Endothelial cell (in vitro differentiated cells): ENCODE results near the gene PLAGL1. TPM values are rescaled to one million over a fixed set of nuclear protein-coding genes. Genes with fewer than 3 reads are reported as not detected.
A peak's percentile ranks its signal among the peaks of the same experiment; 100 is the strongest.

Experiments
- DNase-seq: peaks from one replicate; pipeline ENCODE4 v3.0.0; 2021; ENCODE audit warnings: low spot score
- H3K27ac Mint-ChIP-seq: one replicate; pipeline ENCODE4 v1.8.0; 2021; ENCODE audit warnings: mixed read lengths, inconsistent platforms; ENCODE audit not compliant: unreplicated experiment
- H3K27me3 Mint-ChIP-seq: one replicate; pipeline ENCODE4 v1.8.0; 2021; ENCODE audit warnings: mild to moderate bottlenecking, moderate library complexity, mixed read lengths, inconsistent platforms; ENCODE audit not compliant: unreplicated experiment
- H3K36me3 Mint-ChIP-seq: one replicate; pipeline ENCODE4 v1.8.0; 2021; ENCODE audit warnings: mild to moderate bottlenecking, low read depth, mixed read lengths, inconsistent platforms; ENCODE audit not compliant: unreplicated experiment
- H3K4me1 Mint-ChIP-seq: one replicate; pipeline ENCODE4 v1.8.0; 2021; ENCODE audit warnings: mild to moderate bottlenecking, mixed read lengths, inconsistent platforms; ENCODE audit not compliant: unreplicated experiment
- H3K4me3 Mint-ChIP-seq: one replicate; pipeline ENCODE4 v1.8.0; 2021; ENCODE audit warnings: mild to moderate bottlenecking, mixed read lengths, inconsistent platforms; ENCODE audit not compliant: unreplicated experiment
- H3K9me3 Mint-ChIP-seq: one replicate; pipeline ENCODE4 v1.8.0; 2021; ENCODE audit warnings: mixed read lengths, inconsistent platforms; ENCODE audit not compliant: unreplicated experiment
- total RNA-seq: library from RNA; stranded (reverse); fragmentation: NEBNext Ultra II Directional; extraction: Animal tissue kit (Norgen Biotek cat#: 25700); gene quantifications from one replicate; pipeline ENCODE4 v1.2.1, GENCODE V29; 2021; ENCODE audit not compliant: unreplicated experiment
- TF ChIP-seq, protein P1 (sequence below): fragments of 200-600 bp; sonication (generic); IDR thresholded peaks from one replicate; pipeline ENCODE4 v1.5.0; 2021; ENCODE audit warnings: antibody characterized with exemption; ENCODE audit not compliant: unreplicated experiment

Gene PLAGL1
- total RNA-seq, 1 donor from 2014 or later: 294 TPM

DNA sequence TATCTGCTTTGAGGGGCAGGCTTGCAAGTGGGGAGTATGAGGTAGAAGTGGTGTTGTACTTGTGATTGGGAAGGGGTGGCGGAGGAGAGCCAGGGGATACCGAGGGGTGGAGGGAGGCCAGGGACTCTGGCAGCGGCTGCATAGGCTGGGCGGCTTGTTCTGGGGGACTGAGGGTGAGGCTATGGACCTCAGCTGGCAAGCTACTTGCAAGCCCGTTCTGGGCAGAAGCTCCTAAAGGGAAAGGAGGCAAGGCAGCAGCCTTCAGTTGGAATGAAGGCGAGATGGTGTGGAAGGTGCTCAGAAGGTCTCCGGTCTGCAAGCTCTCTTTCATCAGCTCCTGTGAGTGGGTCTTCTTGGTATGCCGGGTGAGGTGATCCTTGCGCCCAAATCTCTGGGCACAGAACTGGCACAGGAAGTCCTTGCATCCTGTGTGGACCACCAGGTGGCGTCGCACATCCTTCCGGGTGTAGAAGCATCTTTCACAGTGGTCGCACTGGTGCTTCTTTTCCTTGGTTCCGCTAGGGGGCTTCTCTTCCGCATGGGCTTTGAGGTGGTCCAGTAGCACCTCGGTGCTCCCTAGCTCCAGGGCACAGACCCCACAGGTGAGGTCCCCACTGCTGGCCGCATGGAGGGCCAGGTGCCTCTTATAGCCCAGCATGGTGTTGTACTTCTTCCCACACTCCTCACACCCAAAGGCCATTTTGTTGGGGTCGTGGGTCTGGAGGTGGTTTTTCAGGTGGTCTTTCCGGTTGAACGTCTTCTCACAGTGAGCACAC is 66.0 kb downstream of the PLAGL1 start:
- peak; percentile 36 for DNase-seq
- TF ChIP-seq, protein P1, sequence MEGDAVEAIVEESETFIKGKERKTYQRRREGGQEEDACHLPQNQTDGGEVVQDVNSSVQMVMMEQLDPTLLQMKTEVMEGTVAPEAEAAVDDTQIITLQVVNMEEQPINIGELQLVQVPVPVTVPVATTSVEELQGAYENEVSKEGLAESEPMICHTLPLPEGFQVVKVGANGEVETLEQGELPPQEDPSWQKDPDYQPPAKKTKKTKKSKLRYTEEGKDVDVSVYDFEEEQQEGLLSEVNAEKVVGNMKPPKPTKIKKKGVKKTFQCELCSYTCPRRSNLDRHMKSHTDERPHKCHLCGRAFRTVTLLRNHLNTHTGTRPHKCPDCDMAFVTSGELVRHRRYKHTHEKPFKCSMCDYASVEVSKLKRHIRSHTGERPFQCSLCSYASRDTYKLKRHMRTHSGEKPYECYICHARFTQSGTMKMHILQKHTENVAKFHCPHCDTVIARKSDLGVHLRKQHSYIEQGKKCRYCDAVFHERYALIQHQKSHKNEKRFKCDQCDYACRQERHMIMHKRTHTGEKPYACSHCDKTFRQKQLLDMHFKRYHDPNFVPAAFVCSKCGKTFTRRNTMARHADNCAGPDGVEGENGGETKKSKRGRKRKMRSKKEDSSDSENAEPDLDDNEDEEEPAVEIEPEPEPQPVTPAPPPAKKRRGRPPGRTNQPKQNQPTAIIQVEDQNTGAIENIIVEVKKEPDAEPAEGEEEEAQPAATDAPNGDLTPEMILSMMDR: peak; percentile 79
- Mint-ChIP-seq H3K9me3 (peaks cover 4% of the 10 kb centered on the region), H3K27ac (peak overlapping the region; percentile 61), H3K4me3 (peak overlapping the region; percentile 57), H3K36me3 (peaks cover 28% of the 10 kb centered on the region), H3K4me1 (peaks cover 30% of the 10 kb centered on the region), H3K27me3 (peaks cover 13% of the 10 kb centered on the region)

DNA sequence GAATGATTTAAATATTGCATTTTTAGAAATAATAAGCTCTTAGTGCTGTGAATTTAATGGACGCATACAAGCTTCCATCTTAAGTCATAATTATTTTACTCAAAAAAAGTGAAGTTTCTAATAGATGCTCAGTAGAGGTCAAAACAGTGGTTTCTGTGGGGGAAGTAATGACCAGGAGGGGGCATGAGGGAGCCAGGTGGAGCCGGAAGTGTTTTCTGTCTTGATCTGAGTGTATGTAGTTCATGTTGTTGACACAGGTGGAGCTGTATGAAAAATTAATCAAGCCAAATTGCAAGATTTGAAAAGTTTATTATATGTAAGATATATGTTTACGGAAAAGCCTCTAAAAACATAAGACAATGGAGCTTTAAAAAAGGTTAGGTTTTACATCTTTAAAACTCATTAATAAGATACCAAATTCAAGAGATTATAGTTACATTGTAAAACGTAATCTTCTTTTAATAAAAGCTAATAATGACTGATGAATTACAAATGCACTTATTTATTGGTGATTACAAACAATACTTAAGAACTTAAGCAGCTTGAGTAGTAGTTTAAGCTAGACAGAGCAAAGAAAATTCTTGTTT is 68.0 kb downstream of the PLAGL1 start:
- Mint-ChIP-seq H3K4me1 (peaks cover 30% of the 10 kb centered on the region), H3K9me3 (no peaks in the 10 kb centered on the region), H3K36me3 (peaks cover 17% of the 10 kb centered on the region), H3K27me3 (peaks cover 6% of the 10 kb centered on the region), H3K4me3 (no peak overlapping the region), H3K27ac (peak overlapping the region; percentile 67)
- TF ChIP-seq, protein P1: peak; percentile 87
- peak; percentile 40 for DNase-seq

DNA sequence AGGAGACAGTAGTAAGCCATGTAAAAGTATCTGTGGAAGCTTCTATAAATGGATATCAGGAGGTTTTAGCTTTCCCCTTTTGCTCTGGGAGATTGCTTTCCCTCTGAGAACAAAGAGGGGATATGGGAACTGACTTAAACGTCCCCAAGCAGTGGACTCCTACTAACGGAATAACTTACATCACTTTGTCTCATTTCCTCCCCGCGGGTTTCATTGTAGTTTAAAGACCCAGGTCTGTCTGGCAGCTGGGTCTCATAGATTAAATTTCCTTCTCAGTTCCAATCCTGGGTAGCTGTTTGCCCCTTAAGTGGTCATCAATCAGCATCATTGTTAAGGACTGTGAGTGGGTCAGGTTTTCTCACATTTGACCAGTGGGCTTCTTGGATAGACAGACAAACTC is 68.7 kb downstream of the PLAGL1 start:
- Mint-ChIP-seq H3K36me3 (peaks cover 17% of the 10 kb centered on the region), H3K27ac (peak overlapping the region; percentile 97), H3K4me3 (no peak overlapping the region), H3K27me3 (peaks cover 5% of the 10 kb centered on the region), H3K9me3 (no peaks in the 10 kb centered on the region), H3K4me1 (peaks cover 26% of the 10 kb centered on the region)
- TF ChIP-seq, protein P1: no peak
- no peak for DNase-seq

DNA sequence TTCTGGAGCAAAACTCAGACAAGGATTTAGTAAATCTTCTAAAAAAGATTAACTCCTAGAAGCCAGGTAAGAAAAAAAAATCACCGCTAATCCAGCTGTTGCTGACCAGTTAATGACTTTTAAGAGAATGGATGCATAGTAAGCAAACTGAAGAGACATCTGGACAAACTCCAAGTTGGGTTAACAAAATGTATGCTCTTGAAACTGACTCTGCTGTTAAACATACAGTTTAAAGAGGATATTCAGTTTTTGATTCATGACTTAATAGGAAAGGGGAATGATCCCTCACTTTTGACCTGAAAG is 70.4 kb downstream of the PLAGL1 start:
- H3K4me3 Mint-ChIP-seq: no peak overlapping the region
- no peak overlapping the region for H3K27ac Mint-ChIP-seq
- peaks cover 4% of the 10 kb centered on the region for H3K27me3 Mint-ChIP-seq
- no peaks in the 10 kb centered on the region for H3K9me3 Mint-ChIP-seq
- peaks cover 17% of the 10 kb centered on the region for H3K36me3 Mint-ChIP-seq
- peaks cover 25% of the 10 kb centered on the region for H3K4me1 Mint-ChIP-seq
- TF ChIP-seq, protein P1: no peak
- no peak for DNase-seq
